H1 (cell line): ENCODE data around the gene COL25A1. TPM values are rescaled to one million over a fixed set of nuclear protein-coding genes. Genes with fewer than 3 reads are reported as not detected.

Experiments
- MAFK ChIP-seq: IDR thresholded peaks from 2 replicates; pipeline ENCODE4 v1.6.1; 2012; ENCODE audit warnings: low read depth, mild to moderate bottlenecking, improper control_type of control experiment, low read length
- polyA plus RNA-seq, 7 experiments: library from polyadenylated mRNA; depleted of rRNA in 3 of 7; stranded (reverse) in 5 of 7; unstranded in 2 of 7; fragments of >200 nt in 5 of 7; fragments of 200-250 nt in 2 of 7; gene quantifications; 1 replicate in 5 of 7; 2 replicates in 1 of 7; 4 replicates in 1 of 7; pipeline versions ENCODE4 v1.2.1 to v1.2.3, GENCODE V29; 2011 to 2013; ENCODE audit warnings: missing spikeins in 2 of 7, mixed read lengths in 2 of 7
- total RNA-seq: library from RNA; stranded (reverse); fragmentation: NEBNext Ultra II Directional; extraction: Animal tissue kit (Norgen Biotek cat#: 25700); gene quantifications from 2 replicates; pipeline ENCODE4 v1.2.1, GENCODE V29; 2021
- TF ChIP-seq, protein P1 (sequence below): IDR thresholded peaks from 2 replicates; pipeline ENCODE4 v1.6.1; 2011; ENCODE audit warnings: low read depth, mild to moderate bottlenecking, low read length; ENCODE audit not compliant: insufficient read depth

Gene COL25A1
- total and polyA plus RNA-seq, 2 of the 8 experiments (the other 6 are each of a cell fraction or from before 2014, with no cell fraction given) = 1.1 to 8.3 TPM

DNA sequence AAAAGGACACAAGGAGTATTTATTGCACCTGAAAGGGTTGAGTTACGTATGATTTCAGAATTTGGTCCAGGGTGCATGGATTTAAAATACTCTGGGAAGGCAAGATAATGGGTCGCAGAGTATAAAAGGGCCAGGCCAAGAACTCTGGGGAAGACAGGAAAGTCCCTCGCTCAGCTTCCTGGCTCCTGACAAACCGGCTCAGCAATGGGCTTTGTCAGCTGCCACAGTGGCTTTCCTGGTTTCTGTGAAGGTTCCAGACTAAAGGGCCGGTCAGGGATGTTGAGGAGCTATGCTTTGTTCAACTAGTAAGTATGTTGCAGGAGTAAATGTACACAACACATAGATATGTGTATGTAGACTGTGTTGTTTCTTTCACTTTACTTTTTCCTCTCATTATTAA is 385.2 kb downstream of the COL25A1 start (continued):
- TF ChIP-seq, protein P1, sequence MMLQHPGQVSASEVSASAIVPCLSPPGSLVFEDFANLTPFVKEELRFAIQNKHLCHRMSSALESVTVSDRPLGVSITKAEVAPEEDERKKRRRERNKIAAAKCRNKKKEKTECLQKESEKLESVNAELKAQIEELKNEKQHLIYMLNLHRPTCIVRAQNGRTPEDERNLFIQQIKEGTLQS = no peak
- TF ChIP-seq MAFK = no peak
